T-helper 2 cell treated with Interferon-gamma antibody and Interleukin-4, amounts not matched to agents 100 ng/mL and 5 ng/mL, for 36 hours (primary cell): ENCODE data around the gene C1QTNF6. TPM values are rescaled to one million over a fixed set of nuclear protein-coding genes. Genes with fewer than 3 reads are reported as not detected.

Source experiments
- intact Hi-C: fragments of 100-400 bp; cut with micrococcal nuclease; formaldehyde crosslinking; loops from one replicate; pipeline ENCODE4 v1.15.1; 2023
- total RNA-seq: library from RNA; stranded (reverse); gene quantifications from 2 replicates; pipeline ENCODE4 v1.2.3, GENCODE V29; 2022

The C1QTNF6 gene
- total RNA-seq, 1 donor from 2014 or later, result 6.4 TPM

DNA sequence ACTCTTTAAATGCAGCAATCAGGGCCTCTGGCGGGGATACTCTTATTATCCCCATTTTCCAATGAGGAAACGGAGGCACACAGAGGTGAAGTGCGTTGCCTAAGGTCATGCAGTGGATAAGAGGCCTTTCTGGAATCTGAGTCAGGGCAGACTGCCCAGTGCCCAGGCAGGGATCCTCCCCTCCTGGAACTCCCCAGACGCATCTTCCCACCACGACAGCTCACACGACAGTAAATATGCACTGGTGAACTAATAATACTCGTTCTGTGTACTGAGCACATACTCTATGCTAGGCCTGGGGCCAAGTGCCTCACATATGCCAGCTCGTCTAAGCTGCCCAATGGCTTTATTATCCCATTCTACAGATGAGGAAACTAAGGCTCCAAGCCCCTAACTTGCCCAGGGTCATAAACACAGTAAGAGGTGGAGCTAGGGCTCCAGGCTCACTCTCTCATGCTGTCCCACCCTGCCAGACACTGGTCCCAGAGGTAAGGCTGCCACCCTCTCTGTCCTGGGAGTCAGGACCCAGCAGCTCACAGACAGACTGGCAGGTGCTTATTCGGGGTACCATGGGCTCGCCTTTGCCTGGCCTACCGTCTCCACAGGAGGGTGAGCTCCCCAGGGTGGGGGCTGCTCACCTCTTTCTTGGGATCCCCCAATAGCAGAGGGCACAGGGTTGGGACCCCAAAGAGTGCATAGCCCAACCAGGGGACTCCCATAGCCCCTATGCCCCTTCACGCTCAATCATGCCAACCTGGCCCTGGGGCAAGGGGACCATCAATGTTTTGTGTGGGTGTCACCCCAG is 40.7 kb downstream of the C1QTNF6 start:
- intact Hi-C loops, result loop anchor here (5.0 kb wide), 1 partner anchor 85 kb away; no protein-coding TSS in a partner anchor

DNA sequence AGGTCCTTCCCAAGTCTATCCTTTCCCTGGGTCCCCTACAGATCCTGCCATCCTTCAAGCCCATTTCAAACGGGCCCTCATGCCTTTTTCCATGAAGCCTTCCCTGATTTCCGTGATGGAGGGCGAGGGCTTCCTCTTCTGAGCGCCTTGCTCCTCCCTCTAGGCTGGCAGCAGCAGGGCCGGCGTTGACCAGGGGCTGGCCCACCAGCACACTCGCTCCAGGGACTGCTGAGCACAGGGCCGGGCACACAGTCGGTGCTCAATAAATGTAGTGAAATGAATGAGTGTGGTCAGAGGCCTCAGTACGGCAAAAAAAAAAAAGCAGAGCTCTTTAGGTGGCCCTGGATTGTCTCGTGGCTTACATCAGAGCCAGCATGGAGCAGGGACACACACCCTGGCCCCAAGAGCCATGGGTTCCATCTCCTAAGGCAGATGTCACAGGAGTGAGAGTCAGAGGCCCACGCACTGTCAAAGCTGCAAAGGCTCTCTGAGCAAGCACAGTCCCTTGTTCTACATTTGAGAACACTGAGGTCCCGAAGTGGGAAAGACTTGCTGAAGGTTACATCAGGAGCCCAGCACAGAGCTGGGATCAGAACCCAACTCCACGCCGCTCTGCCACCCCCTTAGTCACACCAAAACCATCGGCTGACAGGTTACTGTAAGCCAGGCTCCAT is 41.4 kb downstream of the C1QTNF6 start:
- intact Hi-C loops, result loop anchor here (5.0 kb wide), 1 partner anchor 86 kb away; no protein-coding TSS in a partner anchor

GRCh38 chr22:37146051-37146385 is 42.0 kb downstream of the C1QTNF6 start:
- intact Hi-C loops, result loop anchor here (5.0 kb wide), 1 partner anchor 86 kb away; no protein-coding TSS in a partner anchor

DNA sequence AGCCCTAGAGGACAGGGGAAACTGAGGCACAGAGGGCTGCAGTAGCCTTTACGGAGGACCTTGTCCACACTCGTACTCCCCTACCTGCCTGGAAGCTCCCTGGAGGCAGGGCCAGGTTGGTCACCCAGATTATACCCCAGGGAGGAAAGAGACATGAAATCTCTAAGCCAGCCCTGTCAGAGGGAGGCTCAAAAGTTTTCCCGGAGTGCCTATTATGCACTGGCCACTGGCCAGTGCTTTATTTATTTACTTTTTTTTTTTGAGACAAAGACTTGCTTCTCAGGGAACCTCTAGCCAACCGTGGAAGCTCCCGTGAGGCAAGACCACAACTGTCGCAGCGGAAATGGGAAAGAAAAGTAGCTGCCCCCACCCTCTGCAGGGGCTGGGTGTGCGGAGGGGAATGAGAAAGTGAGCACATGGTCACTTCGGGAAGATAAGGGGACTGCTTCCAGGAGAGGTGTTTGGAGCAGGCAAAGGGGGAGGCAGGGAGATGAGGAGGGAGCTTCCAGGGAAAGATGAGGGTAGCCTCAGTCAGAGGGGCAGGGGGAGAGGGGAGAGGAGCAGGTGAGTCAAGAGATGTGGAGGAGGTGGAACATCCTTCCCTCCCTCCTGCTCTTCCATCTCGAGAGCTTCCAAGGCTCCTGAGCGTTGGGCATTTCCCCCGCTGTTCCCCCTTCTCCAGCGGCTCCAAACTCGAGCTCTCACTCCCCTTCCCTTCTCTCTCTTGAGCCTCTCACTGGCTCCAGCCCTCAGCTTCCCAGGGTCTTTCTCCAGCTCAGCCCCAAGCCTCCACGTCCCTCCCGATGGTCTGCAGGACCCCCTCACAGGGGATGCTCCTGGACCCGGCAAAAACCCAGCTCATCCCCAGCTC is 42.6 kb downstream of the C1QTNF6 start:
- intact Hi-C loops, result loop anchor here (5.0 kb wide), 1 partner anchor 87 kb away; no protein-coding TSS in a partner anchor

DNA sequence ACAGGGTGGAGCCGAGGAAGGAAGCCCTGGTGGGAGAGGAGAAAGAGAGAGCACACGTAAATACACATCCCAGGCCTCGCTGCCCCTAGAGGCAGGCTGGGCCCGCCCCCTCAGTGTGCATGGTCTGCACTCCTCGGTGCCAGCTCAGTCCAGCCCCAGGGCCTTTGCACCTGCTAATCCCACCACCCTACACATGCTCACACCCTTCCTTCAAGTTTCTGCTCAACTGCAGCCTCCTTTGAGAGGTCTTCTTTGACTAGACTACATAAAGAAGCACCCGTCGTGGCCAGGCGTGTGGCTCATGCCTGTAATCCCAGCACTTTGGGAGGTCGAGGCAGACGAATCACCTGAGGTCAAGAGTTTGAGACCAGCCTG is 43.9 kb downstream of the C1QTNF6 start:
- intact Hi-C loops, result no loop called here

- intact Hi-C loops, result no loop called here
These were observed 46.1 kb downstream of the C1QTNF6 start for GRCh38 chr22:37141971-37142370.

DNA sequence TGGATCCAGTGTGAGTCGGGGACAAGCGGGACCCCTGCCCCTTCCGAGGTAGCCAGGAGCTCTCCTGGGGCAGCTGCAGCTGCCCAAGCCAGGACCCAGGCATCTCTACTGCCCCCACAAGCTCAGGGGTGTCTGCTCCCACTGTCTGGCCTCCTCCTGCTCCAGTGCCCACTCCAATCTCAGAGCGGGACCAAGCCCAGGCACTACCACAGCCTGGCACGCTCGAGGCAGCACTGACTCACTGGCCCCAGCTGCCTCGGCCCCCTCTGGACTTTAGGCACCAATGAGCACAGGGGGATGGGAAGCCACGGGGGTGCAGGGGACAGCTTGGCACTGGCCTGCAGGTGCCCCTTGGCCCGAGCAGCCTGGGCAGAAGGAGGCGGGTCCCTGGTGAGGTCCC is 46.6 kb downstream of the C1QTNF6 start:
- intact Hi-C loops, result no loop called here

GRCh38 chr22:37140686-37141323 is 47.2 kb downstream of the C1QTNF6 start:
- intact Hi-C loops, result no loop called here

GRCh38 chr22:37139762-37140161 is 48.3 kb downstream of the C1QTNF6 start:
- intact Hi-C loops, result no loop called here

GRCh38 chr22:37138849-37139561 is 49.0 kb downstream of the C1QTNF6 start:
- intact Hi-C loops, result no loop called here

- intact Hi-C loops, result no loop called here
These were observed 50.0 kb downstream of the C1QTNF6 start for GRCh38 chr22:37137903-37138665.

- intact Hi-C loops, result no loop called here
These were observed 50.9 kb downstream of the C1QTNF6 start for GRCh38 chr22:37137131-37137530.

GRCh38 chr22:37135023-37135422 is 53.0 kb downstream of the C1QTNF6 start:
- intact Hi-C loops, result no loop called here

DNA sequence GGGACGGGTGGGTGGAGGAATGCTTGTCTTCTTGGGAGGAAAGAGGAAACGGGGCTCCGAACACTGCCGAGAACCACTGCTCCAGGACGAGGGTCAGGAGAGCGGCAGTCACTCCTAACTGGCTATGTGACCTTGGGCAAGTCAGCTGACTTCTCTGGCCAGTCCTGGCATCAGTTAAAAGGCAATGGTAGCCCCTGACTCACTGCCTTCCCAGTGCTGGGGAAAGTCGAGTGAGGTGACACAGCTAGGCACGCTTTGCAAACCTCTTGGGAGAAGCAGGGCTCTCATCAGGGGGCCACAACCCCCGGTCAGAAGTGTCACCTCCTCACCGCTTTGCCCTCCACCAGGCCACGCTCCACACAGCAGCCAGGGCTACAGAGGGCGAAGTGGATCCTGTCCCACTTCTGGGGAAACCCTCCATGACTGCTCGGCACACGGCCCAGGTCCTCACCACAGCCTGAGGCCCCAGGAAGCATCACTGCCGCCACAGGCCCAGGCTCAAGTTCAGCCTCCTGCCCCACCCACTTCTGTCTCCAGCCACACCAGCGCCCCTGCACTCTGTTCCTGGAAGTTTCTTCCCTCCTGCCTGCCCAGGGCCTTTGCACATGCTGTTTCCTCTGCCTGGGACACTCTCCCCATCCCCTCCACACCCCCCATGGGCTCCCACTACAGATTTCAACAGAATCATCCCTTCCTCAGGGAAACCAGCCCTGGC is 54.6 kb downstream of the C1QTNF6 start:
- intact Hi-C loops, result no loop called here

DNA sequence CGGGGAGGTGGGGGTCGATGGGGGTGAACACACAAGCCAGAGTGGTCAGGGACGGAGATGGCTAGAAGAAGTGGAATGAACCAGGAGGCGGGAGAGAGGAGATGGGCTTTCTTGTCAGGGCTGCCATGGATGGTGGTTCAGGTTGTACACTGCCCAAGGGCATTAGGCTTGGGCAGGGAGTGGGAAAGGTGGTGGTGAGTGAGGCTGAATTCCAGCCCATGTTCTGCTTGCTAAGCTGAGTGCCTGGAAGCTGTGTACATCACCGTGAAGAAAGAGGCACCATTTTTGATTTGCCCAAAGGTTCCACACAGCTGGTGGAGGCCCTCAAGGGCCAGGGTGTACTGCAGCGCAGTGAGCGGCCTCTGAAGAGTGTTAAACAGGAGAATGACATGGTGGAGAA is 55.3 kb downstream of the C1QTNF6 start:
- intact Hi-C loops, result no loop called here
